Measurements from ENCODE around the gene EIF2D.

Gene EIF2D

DNA sequence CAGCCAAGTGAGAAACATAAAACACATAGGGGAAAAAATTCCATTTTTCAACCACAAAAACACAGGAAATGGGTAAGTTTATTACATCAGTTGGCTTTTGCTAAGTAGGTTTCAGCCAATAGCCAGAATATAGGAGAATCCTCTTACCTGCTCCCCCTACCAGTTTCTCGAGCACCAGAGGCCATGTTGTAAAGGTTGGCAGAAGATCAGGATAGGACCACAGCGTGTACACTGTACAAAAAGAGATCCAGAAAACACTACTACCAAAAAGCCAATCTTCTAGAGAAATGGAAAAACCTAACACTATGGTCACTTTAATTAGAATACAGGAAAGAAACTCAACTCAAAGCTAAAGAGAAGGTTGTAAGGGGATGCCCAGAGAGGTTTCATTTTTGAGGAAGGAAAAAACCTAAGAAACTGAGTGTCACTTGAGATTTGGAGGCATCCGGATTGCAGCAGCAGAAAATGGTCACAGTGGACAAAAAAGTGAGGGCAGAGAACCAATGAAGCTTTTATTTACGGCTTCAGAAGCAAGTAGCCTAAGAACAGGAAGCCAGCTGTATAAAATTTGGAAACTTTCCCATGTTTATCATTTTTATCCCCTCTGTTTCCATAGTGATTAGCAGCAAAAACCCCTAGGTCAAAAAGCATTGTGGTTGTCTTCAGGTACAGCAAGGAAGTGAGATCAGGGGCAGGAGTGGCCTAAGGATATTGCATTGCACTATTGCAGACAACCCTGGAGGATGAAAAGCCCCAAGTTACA is 2.9 kb downstream of the EIF2D start:
- no peak for DNase-seq
- TF ChIP-seq POLR2A (IDR thresholded peaks at IDR 0.05; ENCODE audit: low read length), result no peak
- TF ChIP-seq GATA1 (IDR thresholded peaks at IDR 0.05; ENCODE audit: low read depth, low read length), result no peak

GRCh38 chr1:206608108-206608698 is 4.1 kb downstream of the EIF2D start:
- DNase-seq, result peak; percentile 56 to 71
- TF ChIP-seq POLR2A (IDR thresholded peaks at IDR 0.05; ENCODE audit: low read length) (no peak), GATA1 (IDR thresholded peaks at IDR 0.05; ENCODE audit: low read depth, low read length) (no peak)

GRCh38 chr1:206606867-206607266 is 5.4 kb downstream of the EIF2D start:
- DNase-seq, result peak; percentile 37 to 53
- TF ChIP-seq GATA1 (IDR thresholded peaks at IDR 0.05; ENCODE audit: low read depth, low read length) (no peak), POLR2A (IDR thresholded peaks at IDR 0.05; ENCODE audit: low read length) (no peak)

DNA sequence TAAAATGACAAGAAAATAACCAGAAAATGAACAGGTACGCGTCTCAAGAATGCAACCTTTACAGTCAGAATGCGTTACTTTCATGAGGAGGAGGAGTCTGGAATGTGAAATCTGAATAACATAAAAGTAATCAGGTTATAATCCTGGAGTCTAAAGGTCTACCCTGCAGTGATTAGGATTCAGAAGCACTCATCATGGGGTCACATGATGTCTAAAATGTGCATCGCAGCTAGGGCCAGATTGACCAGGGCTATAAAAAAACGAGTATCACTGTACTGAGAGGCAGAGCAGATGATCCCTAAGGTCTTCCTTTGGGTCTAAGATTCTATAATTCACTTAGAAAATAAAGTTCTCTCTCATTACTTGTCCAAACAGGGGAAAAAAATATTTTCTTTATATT is 7.4 kb downstream of the EIF2D start:
- DNase-seq, result no peak
- TF ChIP-seq GATA1 (IDR thresholded peaks at IDR 0.05; ENCODE audit: low read depth, low read length) (no peak), POLR2A (IDR thresholded peaks at IDR 0.05; ENCODE audit: low read length) (no peak)

- no peak for DNase-seq
Observed at GRCh38 chr1:206600527-206600926, 11.7 kb downstream of the EIF2D start.

DNA sequence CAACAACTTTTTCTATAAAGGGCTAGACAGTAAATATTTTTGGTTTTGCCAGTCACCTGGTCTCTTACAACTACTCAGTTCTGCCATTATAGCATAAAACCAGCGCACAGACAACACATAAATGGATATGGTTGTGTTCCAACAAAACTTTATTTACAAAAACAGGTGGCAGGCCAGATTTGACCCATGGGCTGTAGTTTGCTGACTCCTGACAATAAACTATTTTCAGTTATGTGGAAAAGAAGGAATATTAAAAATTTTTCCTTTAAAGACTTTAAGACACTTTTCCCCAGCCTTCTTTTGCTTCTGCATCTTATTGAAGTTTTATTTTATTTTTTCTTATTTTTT is 16.0 kb downstream of the EIF2D start:
- TF ChIP-seq POLR2A (IDR thresholded peaks at IDR 0.05; ENCODE audit: low read length) (no peak), GATA1 (IDR thresholded peaks at IDR 0.05; ENCODE audit: low read depth, low read length) (no peak)
- no peak for DNase-seq

More at GRCh38 chr1:206600527-206600926, 11.7 kb downstream of the EIF2D start:
- TF ChIP-seq GATA1 (IDR thresholded peaks at IDR 0.05; ENCODE audit: low read depth, low read length) (no peak), POLR2A (IDR thresholded peaks at IDR 0.05; ENCODE audit: low read length) (no peak)

GRCh38 chr1:206595581-206596318 is 16.5 kb downstream of the EIF2D start:
- TF ChIP-seq GATA1 (IDR thresholded peaks at IDR 0.05; ENCODE audit: low read depth, low read length), result no peak
- TF ChIP-seq POLR2A (IDR thresholded peaks at IDR 0.05; ENCODE audit: low read length), result no peak
- no peak for DNase-seq

DNA sequence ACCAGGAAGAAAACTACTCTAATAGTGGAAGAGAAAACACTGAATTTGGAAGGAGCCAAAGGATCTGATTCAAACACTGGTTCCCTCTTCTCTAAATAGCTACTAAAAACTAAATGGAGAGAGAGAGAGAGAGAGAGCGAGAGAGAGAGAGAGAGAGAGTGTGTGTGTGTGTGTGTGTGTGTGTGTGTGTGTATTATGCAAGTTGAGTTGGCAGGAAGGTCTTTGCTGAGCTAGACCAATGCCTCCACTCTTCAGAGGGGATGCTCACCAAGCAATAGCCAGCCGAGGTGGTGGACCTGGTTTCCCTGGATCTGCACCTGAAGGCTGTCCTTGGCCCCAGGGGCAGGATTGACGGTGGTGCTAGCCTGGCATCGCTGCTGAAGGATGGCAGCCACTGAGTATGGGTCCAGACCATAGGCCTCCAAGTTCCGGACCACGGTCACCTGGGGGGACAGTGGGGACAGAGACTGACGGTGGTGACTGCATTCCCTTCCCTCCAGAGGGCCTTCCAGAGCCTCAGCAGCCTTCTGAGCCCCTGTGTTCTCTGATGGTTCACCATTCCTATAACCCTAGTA is 18.8 kb downstream of the EIF2D start:
- TF ChIP-seq POLR2A (IDR thresholded peaks at IDR 0.05; ENCODE audit: low read length), result no peak
- TF ChIP-seq GATA1 (IDR thresholded peaks at IDR 0.05; ENCODE audit: low read depth, low read length), result no peak
- DNase-seq, result no peak

DNA sequence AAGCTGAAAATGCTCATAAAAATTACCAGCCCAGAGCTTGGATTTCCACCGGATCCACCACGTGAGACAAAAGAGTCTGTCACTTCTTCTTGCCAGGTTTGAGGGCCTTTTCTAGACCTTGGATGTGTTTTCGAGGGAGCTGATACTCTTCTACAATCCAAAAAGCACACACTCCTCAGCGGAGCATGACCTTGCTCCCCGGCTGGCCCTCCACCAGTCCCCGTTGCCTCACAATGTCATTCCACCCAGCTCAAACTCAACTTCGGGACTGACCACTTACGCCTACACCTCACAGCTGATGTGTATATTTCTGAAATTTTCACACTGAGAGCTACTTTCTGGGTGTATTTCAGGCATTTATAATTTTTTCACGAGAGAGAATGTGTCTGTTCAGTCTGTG is 20.6 kb downstream of the EIF2D start:
- no peak for DNase-seq
- TF ChIP-seq GATA1 (IDR thresholded peaks at IDR 0.05; ENCODE audit: low read depth, low read length), result no peak
- TF ChIP-seq POLR2A (IDR thresholded peaks at IDR 0.05; ENCODE audit: low read length), result no peak

DNA sequence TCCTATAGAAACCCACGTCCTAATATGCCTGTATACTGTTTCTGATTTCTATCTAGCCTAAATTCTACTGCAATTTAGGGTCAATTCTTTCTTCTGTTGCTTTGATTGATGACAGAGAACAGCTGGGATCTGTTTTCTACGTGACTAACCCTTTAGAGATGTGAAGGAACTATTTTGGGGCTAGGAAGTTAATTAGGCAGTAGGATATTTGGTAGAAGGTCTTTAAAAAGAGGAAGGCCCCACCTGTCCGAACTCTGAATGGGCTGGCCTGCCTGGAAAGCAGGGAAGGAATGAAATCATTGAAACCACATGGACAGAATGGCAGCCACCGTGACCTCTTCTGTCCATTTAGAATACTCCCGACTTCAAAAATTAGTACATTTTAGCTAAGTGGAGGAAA is 21.0 kb downstream of the EIF2D start:
- no peak for DNase-seq
- TF ChIP-seq POLR2A (IDR thresholded peaks at IDR 0.05; ENCODE audit: low read length) (no peak), GATA1 (IDR thresholded peaks at IDR 0.05; ENCODE audit: low read depth, low read length) (no peak)

GRCh38 chr1:206590025-206590758 is 22.1 kb downstream of the EIF2D start:
- no peak for TF ChIP-seq GATA1 (IDR thresholded peaks at IDR 0.05; ENCODE audit: low read depth, low read length)
- peak; percentile 27 to 51 for DNase-seq

- TF ChIP-seq POLR2A (IDR thresholded peaks at IDR 0.05; ENCODE audit: low read length) (no peak), GATA1 (IDR thresholded peaks at IDR 0.05; ENCODE audit: low read depth, low read length) (no peak)
- DNase-seq, result no peak
Observed at GRCh38 chr1:206589206-206589605, 23.1 kb downstream of the EIF2D start.

DNA sequence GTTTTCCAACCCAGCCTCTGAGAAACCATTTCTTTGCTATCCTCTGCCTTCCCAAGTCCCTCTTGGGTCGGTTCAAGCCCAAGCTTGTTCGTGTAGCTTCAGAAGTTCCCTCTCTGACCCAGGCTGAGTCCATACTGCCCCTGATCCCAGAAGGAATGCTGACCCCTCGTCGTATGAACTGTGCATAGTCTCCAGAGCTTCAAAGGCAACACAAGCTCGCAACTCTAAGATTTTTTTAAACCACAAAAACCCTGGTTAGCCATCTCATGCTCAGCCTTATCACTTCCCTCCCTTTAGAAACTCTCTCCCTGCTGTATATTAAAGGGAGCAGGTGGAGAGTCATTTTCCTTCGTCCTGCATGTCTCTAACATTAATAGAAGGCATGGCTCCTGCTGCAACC is 23.8 kb downstream of the EIF2D start:
- DNase-seq, result no peak
- TF ChIP-seq POLR2A (IDR thresholded peaks at IDR 0.05; ENCODE audit: low read length), result no peak
- no peak for TF ChIP-seq GATA1 (IDR thresholded peaks at IDR 0.05; ENCODE audit: low read depth, low read length)

- no peak for DNase-seq
- TF ChIP-seq POLR2A (IDR thresholded peaks at IDR 0.05; ENCODE audit: low read length), result no peak
- no peak for TF ChIP-seq GATA1 (IDR thresholded peaks at IDR 0.05; ENCODE audit: low read depth, low read length)
Observed at GRCh38 chr1:206587904-206588303, 24.4 kb downstream of the EIF2D start.

Measured in erythroblast (primary cell).